HG03103 (cell line): Measurements from ENCODE around the gene SMPD4.
"Not testable (repeated sequence)": the region's sequence is repeated elsewhere in the genome, so short reads cannot be mapped to it uniquely, and the experiment has no call there.

Source experiments
- ATAC-seq: cut with Tn5 transposase; IDR thresholded peaks from one replicate; pipeline ENCODE4 v1.9.1; 2021; ENCODE audit warnings: low read depth; ENCODE audit not compliant: unreplicated experiment

Gene SMPD4

DNA sequence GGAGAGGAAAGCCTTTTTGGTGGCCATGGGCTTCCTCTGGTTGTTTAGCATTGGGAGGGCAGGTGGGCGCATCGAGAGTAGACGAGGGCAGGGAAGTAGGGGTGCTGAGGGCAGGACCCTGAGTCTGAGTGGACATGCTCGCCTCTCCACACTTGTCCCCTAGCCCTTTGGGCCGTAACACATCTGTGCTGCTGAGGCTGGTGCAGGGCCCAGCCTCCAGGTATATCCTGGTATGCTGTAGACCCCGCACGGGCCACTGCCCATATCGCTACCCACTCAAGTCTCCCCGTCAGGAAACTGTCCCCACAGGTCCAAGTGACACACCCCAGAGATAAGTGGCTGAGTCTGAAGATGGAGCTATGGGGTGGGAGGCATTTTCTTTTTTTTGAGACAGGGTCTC, 22.8 kb downstream of the SMPD4 start:
- ATAC-seq, result no peak

GRCh38 chr2:130157825-130158514, 23.4 kb downstream of the SMPD4 start:
- ATAC-seq, result peak; percentile 82

GRCh38 chr2:130157354-130157753, 24.0 kb downstream of the SMPD4 start:
- peak; percentile 29 for ATAC-seq

DNA sequence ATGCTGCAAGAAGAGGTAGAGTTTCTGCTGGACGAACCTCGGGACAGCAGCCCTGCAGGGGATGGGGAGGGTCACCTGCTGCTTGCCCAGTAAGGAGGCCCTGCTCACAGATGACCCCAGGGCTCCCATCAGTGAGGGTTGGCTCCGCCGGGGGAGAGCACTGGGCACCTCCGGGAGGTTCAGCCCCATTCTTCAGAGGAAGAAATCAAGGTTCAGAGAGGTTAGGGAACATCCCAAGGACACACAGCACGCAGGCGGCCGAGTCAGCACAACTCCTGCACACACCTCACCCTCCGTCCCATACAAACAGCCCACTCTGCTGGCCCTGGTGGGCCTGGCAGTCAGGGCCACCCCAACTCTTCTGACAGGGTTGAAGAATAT, 24.8 kb downstream of the SMPD4 start:
- no peak for ATAC-seq

DNA sequence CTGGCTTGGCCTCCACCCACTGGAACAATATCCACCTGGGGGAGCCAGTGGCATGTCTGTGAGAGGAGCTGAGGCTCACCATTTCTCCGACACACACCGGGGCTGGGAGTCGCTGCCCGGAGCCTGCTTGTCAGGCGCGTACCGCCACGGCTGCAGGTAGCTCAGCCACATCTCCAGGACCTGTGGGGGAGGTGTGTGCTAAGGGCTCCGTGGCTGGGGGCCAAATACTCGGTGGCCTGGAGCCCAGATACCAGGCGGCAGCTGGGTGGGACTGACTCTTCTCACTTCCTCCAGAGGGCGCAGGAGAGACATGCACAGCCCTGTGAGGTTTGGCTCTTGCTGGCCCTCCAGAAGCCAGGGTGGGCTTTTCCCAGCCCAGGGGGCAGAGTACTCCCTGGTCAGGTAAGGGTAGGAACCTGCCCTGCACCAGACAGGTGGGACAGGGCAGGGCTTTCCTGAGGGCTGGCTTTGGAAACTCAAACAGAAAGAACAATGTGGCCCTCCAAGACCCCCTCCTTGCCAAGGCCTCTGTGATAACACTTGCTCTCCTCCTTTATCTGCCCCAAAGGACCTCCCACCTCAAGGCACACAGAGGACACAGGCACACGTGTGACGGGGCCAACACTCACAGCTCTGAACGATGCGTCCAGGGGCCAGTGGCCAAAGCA, 25.3 kb downstream of the SMPD4 start:
- ATAC-seq, result not testable (repeated sequence)

GRCh38 chr2:130154773-130155765, 26.3 kb downstream of the SMPD4 start:
- ATAC-seq, result no peak

- ATAC-seq, result not testable (repeated sequence)
These were observed 27.0 kb downstream of the SMPD4 start for GRCh38 chr2:130154423-130154770.

GRCh38 chr2:130153721-130154422, 27.5 kb downstream of the SMPD4 start:
- ATAC-seq, result not testable (repeated sequence)

- ATAC-seq, result no peak
These were observed 28.4 kb downstream of the SMPD4 start for GRCh38 chr2:130152816-130153595.

DNA sequence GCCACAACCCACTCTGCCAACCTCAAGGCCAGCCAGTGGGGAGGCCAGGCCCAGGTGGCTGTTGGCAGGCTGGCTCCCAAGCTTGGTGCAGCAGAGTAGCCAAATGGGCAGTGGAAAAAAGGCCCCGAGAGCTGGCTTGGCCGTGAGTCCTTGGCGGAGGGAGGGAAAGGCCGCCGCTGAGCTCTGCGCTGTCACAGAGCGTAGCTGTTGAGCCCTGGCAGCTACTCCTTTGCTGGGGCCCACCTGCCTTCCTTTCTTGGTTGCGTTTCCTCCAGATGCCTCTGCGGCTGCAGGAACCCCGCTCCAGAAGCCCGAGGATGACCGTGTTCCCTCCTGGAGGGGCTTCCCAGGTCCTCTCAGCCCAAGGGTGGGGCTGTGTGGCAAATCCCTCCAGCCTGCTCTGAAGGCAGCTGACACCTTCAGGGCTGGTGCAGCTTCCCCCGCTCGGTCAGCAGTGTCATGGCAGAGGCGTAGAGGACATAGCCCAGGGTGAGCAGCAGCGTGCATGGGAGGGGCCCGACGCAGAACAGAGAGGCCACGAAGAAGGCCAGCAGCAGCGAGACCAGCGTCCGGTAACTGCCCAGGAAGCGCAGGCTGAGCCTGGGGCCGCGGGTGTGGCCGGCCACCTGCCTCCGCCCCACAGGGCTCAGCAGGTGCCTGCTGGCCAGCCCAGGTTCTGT, 29.1 kb downstream of the SMPD4 start:
- ATAC-seq, result not testable (repeated sequence)

DNA sequence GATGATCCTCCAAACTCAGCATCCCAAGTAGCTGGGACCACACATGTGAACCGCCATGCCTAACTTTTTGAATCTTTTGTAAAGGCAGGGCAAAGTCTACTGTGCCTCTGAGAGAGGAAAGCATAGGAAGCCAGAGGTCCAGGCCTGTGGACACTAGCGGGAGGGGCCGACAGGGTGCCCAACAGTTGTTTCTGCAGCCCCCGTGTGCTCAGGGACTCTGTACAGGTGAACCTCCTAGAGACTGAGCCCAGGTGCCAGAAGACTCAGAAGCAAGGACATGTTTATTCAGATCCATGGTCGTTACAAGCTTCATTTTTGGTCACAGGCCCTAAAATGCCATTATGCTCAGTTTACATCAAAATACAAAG, 30.3 kb downstream of the SMPD4 start:
- not testable (repeated sequence) for ATAC-seq

GRCh38 chr2:130150181-130151144, 30.9 kb downstream of the SMPD4 start:
- ATAC-seq, result no peak

DNA sequence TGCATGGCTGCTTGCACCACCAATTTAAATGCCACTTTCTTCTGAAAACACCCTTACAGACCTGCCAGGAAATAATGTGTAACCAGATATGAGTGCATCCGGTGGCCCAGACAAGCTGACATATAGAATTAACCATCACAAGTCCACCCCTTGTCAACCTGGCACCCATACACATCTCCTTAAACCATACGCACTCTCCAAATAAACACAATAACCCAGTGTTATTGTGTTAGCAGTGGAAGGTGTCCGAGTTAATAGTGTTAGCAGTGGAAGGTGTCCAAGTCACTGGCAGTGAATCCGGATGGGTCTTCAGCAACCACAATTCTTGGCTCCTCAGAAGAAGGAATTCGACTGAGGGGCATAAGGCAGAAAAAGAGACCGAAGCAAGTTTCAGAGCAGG, 32.9 kb downstream of the SMPD4 start:
- ATAC-seq, result not testable (repeated sequence)

- ATAC-seq, result peak; percentile 78
These were observed 36.4 kb downstream of the SMPD4 start, which contains the start of gene CCDC74B for GRCh38 chr2:130145006-130145414. CCDC74B (minus strand) TSS chr2:130145112; CDS start chr2:130144996, 116 bp downstream.

DNA sequence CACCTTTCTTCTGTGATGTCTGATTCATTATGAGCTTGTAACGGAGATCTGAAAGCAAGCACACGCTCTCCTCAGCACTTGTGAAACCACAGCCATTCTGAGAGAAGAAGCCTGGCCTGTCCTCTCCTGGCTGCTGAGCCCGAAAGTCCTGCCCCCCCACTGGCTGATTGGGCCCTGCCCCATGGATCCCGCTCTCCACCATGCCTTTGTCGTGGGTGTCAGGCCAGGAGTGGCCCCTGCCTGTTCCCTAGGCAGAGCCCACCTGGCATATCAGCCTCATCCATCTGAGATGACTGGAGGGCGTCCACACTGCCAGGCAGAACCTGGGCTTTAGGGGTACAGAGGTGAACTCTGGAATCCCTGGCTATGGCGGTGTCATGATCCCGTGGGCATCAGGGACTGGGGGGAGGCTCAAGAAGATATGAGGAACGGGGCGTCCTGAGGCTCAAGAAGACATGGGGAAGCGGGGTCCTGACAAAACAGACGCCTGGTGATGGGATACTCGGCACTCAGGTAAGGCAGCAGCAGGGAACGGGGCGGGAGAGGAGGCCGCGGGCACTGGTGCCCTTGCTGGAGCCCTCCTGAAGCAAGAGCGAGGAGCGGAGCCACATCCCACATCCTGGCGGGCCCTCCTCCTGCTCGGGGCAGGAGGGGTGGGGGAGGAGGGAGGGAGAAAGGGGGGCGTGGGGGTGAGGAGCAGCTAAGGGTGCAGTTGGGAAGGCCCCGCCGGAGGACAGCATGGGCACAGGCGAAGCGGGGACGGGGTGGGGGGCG, 37.9 kb downstream of the SMPD4 start:
- ATAC-seq, result peak; percentile 34

- ATAC-seq, result not testable (repeated sequence)
These were observed 38.8 kb downstream of the SMPD4 start for GRCh38 chr2:130142396-130143265.
